ENCODE results near the gene EGLN1. TPM values are rescaled to one million over a fixed set of nuclear protein-coding genes. Genes with fewer than 3 reads are reported as not detected.

EGLN1 gene
- total RNA-seq, 1 donor from 2014 or later, result 19.9 TPM

DNA sequence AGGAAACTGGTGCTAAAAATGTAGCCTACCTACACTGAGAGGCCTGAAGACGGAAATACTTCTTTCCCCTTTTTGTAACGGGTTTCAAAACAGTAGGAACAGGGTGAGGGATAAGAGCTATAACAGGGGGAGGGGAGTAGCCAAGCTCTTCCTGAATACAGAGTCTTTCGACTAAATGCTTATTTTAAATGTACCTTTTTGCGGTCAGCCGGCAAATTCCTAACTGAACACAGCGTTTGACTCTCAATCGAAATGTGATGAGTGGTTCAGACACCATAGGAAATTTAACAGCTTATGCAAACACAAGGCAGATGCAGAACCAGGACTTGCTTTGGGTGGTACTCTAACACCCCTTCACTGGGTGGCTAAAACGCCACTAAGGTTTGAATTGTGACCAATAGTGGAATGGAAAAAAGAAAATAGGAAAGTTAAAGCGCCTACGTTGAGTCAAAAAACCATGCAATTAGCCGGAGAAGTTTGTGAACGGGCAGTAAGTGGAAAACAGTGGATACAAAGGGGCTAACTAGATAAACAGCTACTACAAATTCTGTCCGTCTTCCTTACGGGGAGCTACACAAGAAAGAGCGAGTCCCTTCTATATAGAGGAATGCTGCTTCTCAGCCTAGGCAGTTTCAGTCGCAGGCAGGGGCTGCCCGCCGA lies 1.7 kb downstream of the EGLN1 start:
- Mint-ChIP-seq H3K27me3 (no peaks in the 10 kb centered on the region), H3K36me3 (ENCODE audit: insufficient read depth) (no peaks in the 10 kb centered on the region), H3K27ac (peak overlapping the region; percentile 98), H3K4me3 (ENCODE audit: low read depth) (peak overlapping the region; percentile 94), H3K9me3 (ENCODE audit: low read depth) (no peaks in the 10 kb centered on the region), H3K4me1 (ENCODE audit: low read depth) (peaks cover 42% of the 10 kb centered on the region)
- TF ChIP-seq, protein P1, sequence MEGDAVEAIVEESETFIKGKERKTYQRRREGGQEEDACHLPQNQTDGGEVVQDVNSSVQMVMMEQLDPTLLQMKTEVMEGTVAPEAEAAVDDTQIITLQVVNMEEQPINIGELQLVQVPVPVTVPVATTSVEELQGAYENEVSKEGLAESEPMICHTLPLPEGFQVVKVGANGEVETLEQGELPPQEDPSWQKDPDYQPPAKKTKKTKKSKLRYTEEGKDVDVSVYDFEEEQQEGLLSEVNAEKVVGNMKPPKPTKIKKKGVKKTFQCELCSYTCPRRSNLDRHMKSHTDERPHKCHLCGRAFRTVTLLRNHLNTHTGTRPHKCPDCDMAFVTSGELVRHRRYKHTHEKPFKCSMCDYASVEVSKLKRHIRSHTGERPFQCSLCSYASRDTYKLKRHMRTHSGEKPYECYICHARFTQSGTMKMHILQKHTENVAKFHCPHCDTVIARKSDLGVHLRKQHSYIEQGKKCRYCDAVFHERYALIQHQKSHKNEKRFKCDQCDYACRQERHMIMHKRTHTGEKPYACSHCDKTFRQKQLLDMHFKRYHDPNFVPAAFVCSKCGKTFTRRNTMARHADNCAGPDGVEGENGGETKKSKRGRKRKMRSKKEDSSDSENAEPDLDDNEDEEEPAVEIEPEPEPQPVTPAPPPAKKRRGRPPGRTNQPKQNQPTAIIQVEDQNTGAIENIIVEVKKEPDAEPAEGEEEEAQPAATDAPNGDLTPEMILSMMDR (IDR thresholded peaks at IDR 0.05; ENCODE audit: unreplicated experiment), result no peak
- no peak for DNase-seq (ENCODE audit: low spot score, unreplicated experiment)

DNA sequence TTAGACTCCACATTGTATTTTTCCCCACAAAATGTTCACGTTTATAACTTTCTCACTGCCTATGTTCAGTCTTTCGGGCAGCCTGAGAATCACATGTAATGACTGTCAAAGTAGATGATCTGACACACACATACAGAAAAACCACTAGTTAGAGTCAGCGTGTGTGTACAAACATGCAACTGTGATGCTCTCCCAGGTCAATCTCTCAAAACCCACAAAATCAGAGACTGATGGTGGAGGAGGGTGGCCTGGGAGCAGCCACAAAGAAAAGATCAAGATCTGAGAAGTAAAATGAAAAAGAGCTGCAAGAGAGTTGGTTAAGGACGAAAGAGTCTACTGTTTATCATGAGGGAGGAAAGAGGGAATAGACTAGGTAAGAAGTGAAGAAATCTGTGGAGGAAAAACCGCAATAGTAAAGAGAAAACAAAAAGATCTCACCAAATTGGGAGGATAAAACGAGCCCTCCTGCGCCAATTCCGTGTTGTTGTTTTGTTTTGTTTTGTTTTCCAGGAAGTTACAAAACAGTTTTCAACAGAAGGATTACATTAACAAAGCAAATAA lies 2.3 kb downstream of the EGLN1 start:
- Mint-ChIP-seq H3K9me3 (ENCODE audit: low read depth) (no peaks in the 10 kb centered on the region), H3K27me3 (no peaks in the 10 kb centered on the region), H3K4me3 (ENCODE audit: low read depth) (peak overlapping the region; percentile 94), H3K4me1 (ENCODE audit: low read depth) (peaks cover 37% of the 10 kb centered on the region), H3K36me3 (ENCODE audit: insufficient read depth) (no peaks in the 10 kb centered on the region), H3K27ac (peak overlapping the region; percentile 98)
- DNase-seq (ENCODE audit: low spot score, unreplicated experiment), result no peak
- TF ChIP-seq, protein P1 (IDR thresholded peaks at IDR 0.05; ENCODE audit: unreplicated experiment), result no peak

DNA sequence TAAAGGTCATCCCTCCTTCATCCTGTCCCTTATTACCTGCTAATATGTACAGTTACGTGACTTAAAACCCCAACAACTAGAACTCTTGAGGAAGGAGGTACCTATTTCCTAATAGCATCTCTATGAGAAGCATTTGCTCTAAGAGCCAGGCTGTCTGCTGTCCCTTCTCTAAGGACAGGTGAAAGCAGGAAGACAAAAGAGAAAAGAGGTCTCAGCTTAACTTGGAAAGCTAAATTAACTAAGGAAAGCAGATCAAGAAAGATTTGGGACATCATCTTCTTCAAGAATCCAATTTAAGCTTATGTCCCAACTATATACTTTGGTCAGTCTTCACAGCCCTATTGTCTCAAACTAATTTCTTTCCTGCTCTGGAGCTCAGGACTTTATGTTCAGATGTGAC lies 2.9 kb downstream of the EGLN1 start:
- H3K27ac Mint-ChIP-seq, result no peak overlapping the region
- no peak for DNase-seq (ENCODE audit: low spot score, unreplicated experiment)
- H3K27me3 Mint-ChIP-seq, result no peaks in the 10 kb centered on the region
- H3K36me3 Mint-ChIP-seq (ENCODE audit: insufficient read depth), result no peaks in the 10 kb centered on the region
- H3K9me3 Mint-ChIP-seq (ENCODE audit: low read depth), result no peaks in the 10 kb centered on the region
- TF ChIP-seq, protein P1 (IDR thresholded peaks at IDR 0.05; ENCODE audit: unreplicated experiment), result no peak
- peak overlapping the region; percentile 43 for H3K4me3 Mint-ChIP-seq (ENCODE audit: low read depth)
- H3K4me1 Mint-ChIP-seq (ENCODE audit: low read depth), result peaks cover 40% of the 10 kb centered on the region

DNA sequence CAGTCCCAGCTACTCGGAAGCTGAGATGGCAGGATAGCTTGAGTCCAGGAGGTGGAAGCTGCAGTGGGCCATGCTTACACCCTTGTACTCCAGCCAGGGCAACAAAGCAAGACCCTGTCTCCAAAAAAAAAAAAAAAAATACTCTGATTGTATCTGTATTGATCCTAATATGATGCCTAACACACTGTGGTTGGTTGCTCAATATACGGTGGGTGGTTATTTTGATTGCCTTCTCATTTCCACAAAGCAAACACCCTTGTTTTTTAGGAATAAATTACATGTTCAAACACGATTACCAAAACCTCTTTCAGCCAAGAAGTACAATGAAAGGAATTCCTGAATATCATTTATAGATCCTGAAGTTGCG lies 3.4 kb downstream of the EGLN1 start:
- TF ChIP-seq, protein P1 (IDR thresholded peaks at IDR 0.05; ENCODE audit: unreplicated experiment), result no peak
- Mint-ChIP-seq H3K9me3 (ENCODE audit: low read depth) (no peaks in the 10 kb centered on the region), H3K36me3 (ENCODE audit: insufficient read depth) (no peaks in the 10 kb centered on the region), H3K27ac (no peak overlapping the region), H3K4me1 (ENCODE audit: low read depth) (peaks cover 40% of the 10 kb centered on the region), H3K4me3 (ENCODE audit: low read depth) (peak overlapping the region; percentile 43), H3K27me3 (no peaks in the 10 kb centered on the region)
- DNase-seq (ENCODE audit: low spot score, unreplicated experiment), result no peak

DNA sequence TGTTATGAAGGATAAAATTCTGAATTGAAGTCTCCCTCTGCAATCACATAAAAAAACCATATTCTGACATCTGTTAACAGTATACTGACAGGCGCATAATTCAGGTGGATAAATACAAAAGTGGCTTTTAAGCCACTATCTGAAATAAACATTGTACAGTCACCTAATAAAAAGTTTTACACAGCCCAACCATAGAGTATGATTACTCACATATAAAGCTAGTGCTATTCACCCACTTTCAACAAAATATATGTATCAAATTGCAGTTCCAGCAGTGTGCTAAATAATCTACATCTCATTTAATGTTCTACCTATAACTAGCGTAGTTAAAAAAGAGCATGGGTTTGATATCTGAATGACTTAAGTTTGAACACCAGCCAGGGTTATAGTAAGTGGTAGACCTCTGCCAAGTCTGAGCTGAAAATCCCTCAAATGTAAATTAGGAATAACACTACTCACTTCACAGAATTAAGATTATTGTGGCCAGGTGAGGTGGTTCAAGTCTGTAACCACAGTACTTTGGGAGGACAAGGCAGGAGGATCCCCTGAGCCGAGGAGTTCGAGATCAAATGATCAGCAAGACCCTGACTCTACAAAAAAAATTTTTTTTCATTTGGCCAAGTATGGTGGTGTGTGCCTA lies 3.9 kb downstream of the EGLN1 start:
- Mint-ChIP-seq H3K4me1 (ENCODE audit: low read depth) (peaks cover 40% of the 10 kb centered on the region), H3K36me3 (ENCODE audit: insufficient read depth) (peaks cover 3% of the 10 kb centered on the region), H3K27me3 (no peaks in the 10 kb centered on the region)

More for the DNA sequence above, 3.9 kb downstream of the EGLN1 start:
- Mint-ChIP-seq H3K9me3 (ENCODE audit: low read depth) (no peaks in the 10 kb centered on the region), H3K4me3 (ENCODE audit: low read depth) (no peak overlapping the region), H3K27ac (no peak overlapping the region)
- no peak for DNase-seq (ENCODE audit: low spot score, unreplicated experiment)
- TF ChIP-seq, protein P1 (IDR thresholded peaks at IDR 0.05; ENCODE audit: unreplicated experiment), result no peak

Data from progenitor cell of endocrine pancreas (in vitro differentiated cells).